ENCODE results near the gene CFAP65. TPM values are rescaled to one million over a fixed set of nuclear protein-coding genes. Genes with fewer than 3 reads are reported as not detected.

The CFAP65 gene
- polyA plus RNA-seq, 3 donors = not detected

GRCh38 chr2:219089330-219089729 lies 48.0 kb upstream of the CFAP65 start:
- peaks cover 34 to 36% of the 10 kb centered on the region in 2 donors for H3K4me1 ChIP-seq (ENCODE audit: control insufficient read depth in 1 of 2, insufficient read depth in 2 of 2, low read length in 2 of 2)
- Mint-ChIP-seq H3K4me1 (peaks cover 40% of the 10 kb centered on the region), H3K27ac (no peak overlapping the region), H3K27me3 (ENCODE audit: low read depth in 3 of 3) (peaks cover 0 to 1% (median 0%) of the 10 kb centered on the region in 3 donors), H3K4me3 (no peak overlapping the region), H3K9me3 (no peaks in the 10 kb centered on the region), H3K36me3 (peaks cover 16 to 23% of the 10 kb centered on the region in 2 donors)
- H3K9me3 ChIP-seq (replicated peaks in 1 of 2; ENCODE audit: control insufficient read depth in 1 of 2, insufficient read depth in 1 of 2, low read length in 2 of 2) = no peaks in the 10 kb centered on the region
- H3K4me3 ChIP-seq (replicated peaks in 1 of 3; ENCODE audit: low read depth in 2 of 3, low read length in 3 of 3) = no peak overlapping the region
- no peak overlapping the region for H2AFZ ChIP-seq (ENCODE audit: insufficient read depth, low read depth, low read length, poor library complexity, severe bottlenecking)
- H3K27ac ChIP-seq (ENCODE audit: low read depth in 1 of 2, low read length in 2 of 2) = no peak overlapping the region
- H3K79me2 ChIP-seq (ENCODE audit: insufficient read depth, low read length) = no peaks in the 10 kb centered on the region
- no peak for DNase-seq
- intact Hi-C loops (cut with micrococcal nuclease) = no loop called here
- H3K27me3 ChIP-seq (ENCODE audit: control insufficient read depth in 2 of 2, insufficient read depth in 2 of 2, low read length in 2 of 2) = no peaks in the 10 kb centered on the region
- peaks cover 0 to 13% of the 10 kb centered on the region in 2 donors for H3K36me3 ChIP-seq (replicated peaks in 1 of 2; ENCODE audit: control insufficient read depth in 1 of 2, insufficient read depth in 2 of 2, low read length in 2 of 2)
- WGBS (ENCODE audit: insufficient coverage) = 93% methylated on average over 3 of the region's 4 CpGs
- no peak for TF ChIP-seq CTCF (IDR thresholded peaks at IDR 0.05)
- H4K20me1 ChIP-seq (ENCODE audit: insufficient read depth, low read length) = no peaks in the 10 kb centered on the region
- H3K9ac ChIP-seq (ENCODE audit: insufficient read depth, low read length, poor library complexity, severe bottlenecking) = no peak overlapping the region
- H3K4me2 ChIP-seq (replicated peaks; ENCODE audit: extremely low read depth, low read length, poor library complexity, severe bottlenecking) = no peak overlapping the region

- Mint-ChIP-seq H3K4me3 (no peak overlapping the region), H3K27ac (no peak overlapping the region), H3K36me3 (peaks cover 5 to 12% of the 10 kb centered on the region in 2 donors), H3K27me3 (ENCODE audit: low read depth in 3 of 3) (peaks cover 0 to 1% (median 0%) of the 10 kb centered on the region in 3 donors), H3K4me1 (peaks cover 40% of the 10 kb centered on the region), H3K9me3 (no peaks in the 10 kb centered on the region)
- H3K27ac ChIP-seq (ENCODE audit: low read depth in 1 of 2, low read length in 2 of 2) = no peak overlapping the region
- no peaks in the 10 kb centered on the region for H4K20me1 ChIP-seq (ENCODE audit: insufficient read depth, low read length)
- no peak overlapping the region for H3K4me3 ChIP-seq (replicated peaks in 1 of 3; ENCODE audit: low read depth in 2 of 3, low read length in 3 of 3)
- DNase-seq = no peak
- H3K36me3 ChIP-seq (replicated peaks in 1 of 2; ENCODE audit: control insufficient read depth in 1 of 2, insufficient read depth in 2 of 2, low read length in 2 of 2) = peaks cover 0 to 1% of the 10 kb centered on the region in 2 donors
- H2AFZ ChIP-seq (ENCODE audit: insufficient read depth, low read depth, low read length, poor library complexity, severe bottlenecking) = no peak overlapping the region
- WGBS (ENCODE audit: insufficient coverage) = no CpG with 5 or more reads among the region's 1 CpG
- no peak overlapping the region for H3K4me2 ChIP-seq (replicated peaks; ENCODE audit: extremely low read depth, low read length, poor library complexity, severe bottlenecking)
- no peaks in the 10 kb centered on the region for H3K27me3 ChIP-seq (ENCODE audit: control insufficient read depth in 2 of 2, insufficient read depth in 2 of 2, low read length in 2 of 2)
- no peaks in the 10 kb centered on the region for H3K9me3 ChIP-seq (replicated peaks in 1 of 2; ENCODE audit: control insufficient read depth in 1 of 2, insufficient read depth in 1 of 2, low read length in 2 of 2)
- no peak overlapping the region for H3K9ac ChIP-seq (ENCODE audit: insufficient read depth, low read length, poor library complexity, severe bottlenecking)
- no peak for TF ChIP-seq CTCF (IDR thresholded peaks at IDR 0.05)
- H3K4me1 ChIP-seq (ENCODE audit: control insufficient read depth in 1 of 2, insufficient read depth in 2 of 2, low read length in 2 of 2) = peaks cover 35 to 38% of the 10 kb centered on the region in 2 donors
- intact Hi-C loops (cut with micrococcal nuclease) = no loop called here
- H3K79me2 ChIP-seq (ENCODE audit: insufficient read depth, low read length) = no peaks in the 10 kb centered on the region
These were observed 46.5 kb upstream of the CFAP65 start for GRCh38 chr2:219087848-219088247.
